Neural crest cell (in vitro differentiated cells): ENCODE measurements around the gene HOXC13. TPM values are rescaled to one million over a fixed set of nuclear protein-coding genes. Genes with fewer than 3 reads are reported as not detected.
A peak's percentile ranks its signal among the peaks of the same experiment; 100 is the strongest.

Experiments used
- DNase-seq: peaks from one replicate; pipeline ENCODE4 v3.0.0; 2021; ENCODE audit warnings: low read depth, mixed read lengths, low spot score
- H3K27ac Mint-ChIP-seq: one replicate; pipeline ENCODE4 v1.8.0; 2021; ENCODE audit warnings: mild to moderate bottlenecking, mixed read lengths; ENCODE audit not compliant: unreplicated experiment
- H3K27me3 Mint-ChIP-seq: 2 replicates; pipeline ENCODE4 v1.8.0; 2021; ENCODE audit warnings: low read depth, mild to moderate bottlenecking, mixed read lengths
- H3K36me3 Mint-ChIP-seq: 2 replicates; pipeline ENCODE4 v1.8.0; 2021; ENCODE audit warnings: low read depth, mild to moderate bottlenecking, mixed read lengths
- H3K4me1 Mint-ChIP-seq: 2 replicates; pipeline ENCODE4 v1.8.0; 2021; ENCODE audit warnings: mixed read lengths
- H3K4me3 Mint-ChIP-seq: one replicate; pipeline ENCODE4 v1.8.0; 2021; ENCODE audit warnings: mild to moderate bottlenecking, mixed read lengths
- H3K9me3 Mint-ChIP-seq: 2 replicates; pipeline ENCODE4 v1.8.0; 2021; ENCODE audit warnings: mixed read lengths
- CTCF ChIP-seq: fragments of 200-600 bp; sonication (generic); conservative IDR thresholded peaks from 2 replicates; pipeline ENCODE4 v1.5.0; 2021; ENCODE audit warnings: antibody characterized with exemption, mild to moderate bottlenecking
- total RNA-seq: library from RNA; stranded (reverse); gene quantifications from 2 replicates; pipeline ENCODE4 v1.2.1, GENCODE V29; 2021

HOXC13 gene
- total RNA-seq, 1 donor from 2014 or later: not detected

- Mint-ChIP-seq H3K27ac (no peak overlapping the region), H3K36me3 (no peaks in the 10 kb centered on the region), H3K27me3 (peaks cover 100% of the 10 kb centered on the region), H3K9me3 (no peaks in the 10 kb centered on the region), H3K4me3 (no peak overlapping the region), H3K4me1 (no peaks in the 10 kb centered on the region)
- no peak for DNase-seq
- no peak for TF ChIP-seq CTCF
Observed at GRCh38 chr12:53964315-53964713, 25.7 kb downstream of the HOXC13 start.

- Mint-ChIP-seq H3K27me3 (peaks cover 100% of the 10 kb centered on the region), H3K9me3 (no peaks in the 10 kb centered on the region), H3K4me1 (no peaks in the 10 kb centered on the region), H3K27ac (no peak overlapping the region), H3K36me3 (no peaks in the 10 kb centered on the region), H3K4me3 (no peak overlapping the region)
- no peak for DNase-seq
- no peak for TF ChIP-seq CTCF
Observed at GRCh38 chr12:53965281-53966084, 26.9 kb downstream of the HOXC13 start.

GRCh38 chr12:53966085-53966384, 27.4 kb downstream of the HOXC13 start:
- no peak for DNase-seq
- Mint-ChIP-seq H3K4me3 (no peak overlapping the region), H3K27ac (no peak overlapping the region), H3K27me3 (peaks cover 100% of the 10 kb centered on the region), H3K9me3 (no peaks in the 10 kb centered on the region), H3K36me3 (no peaks in the 10 kb centered on the region), H3K4me1 (no peaks in the 10 kb centered on the region)
- TF ChIP-seq CTCF: no peak

- Mint-ChIP-seq H3K27ac (no peak overlapping the region), H3K9me3 (no peaks in the 10 kb centered on the region), H3K36me3 (no peaks in the 10 kb centered on the region), H3K27me3 (peaks cover 100% of the 10 kb centered on the region), H3K4me1 (no peaks in the 10 kb centered on the region), H3K4me3 (no peak overlapping the region)
- TF ChIP-seq CTCF: no peak
- no peak for DNase-seq
Observed at GRCh38 chr12:53966385-53967133, 27.9 kb downstream of the HOXC13 start.

GRCh38 chr12:53967421-53967925, 28.8 kb downstream of the HOXC13 start:
- Mint-ChIP-seq H3K36me3 (no peaks in the 10 kb centered on the region), H3K4me3 (peak overlapping the region; percentile 11), H3K27me3 (peaks cover 100% of the 10 kb centered on the region), H3K4me1 (no peaks in the 10 kb centered on the region), H3K9me3 (no peaks in the 10 kb centered on the region), H3K27ac (no peak overlapping the region)
- no peak for DNase-seq
- TF ChIP-seq CTCF: no peak
